GM23338 (cell line): Measurements from ENCODE around the gene GPR152. TPM values are rescaled to one million over a fixed set of nuclear protein-coding genes. Genes with fewer than 3 reads are reported as not detected.
A peak's percentile ranks its signal among the peaks of the same experiment; 100 is the strongest.

Experiments
- ATAC-seq: fragments of 200-7000 bp; cut with Tn5 transposase; 3 replicates; pipeline ENCODE4 v1.9.1; 2020
- DNase-seq: peaks from one replicate; pipeline ENCODE4 v3.0.0-alpha.2; 2015; ENCODE audit warnings: low spot score
- H2AFZ ChIP-seq: fragments of 200-600 bp; sonication (generic); 2 replicates; pipeline ENCODE4 v1.8.0; 2016; ENCODE audit warnings: antibody characterized with exemption, mild to moderate bottlenecking, moderate library complexity
- H3F3A ChIP-seq: fragments of 200-600 bp; sonication (generic); replicated peaks from 2 replicates; pipeline ENCODE4 v1.8.0; 2017; ENCODE audit warnings: antibody characterized with exemption, mixed run types, low read depth
- H3K27ac ChIP-seq: fragments of 200-600 bp; sonication (generic); 2 replicates; pipeline ENCODE4 v1.6.1; 2016; ENCODE audit warnings: low read depth
- H3K27me3 ChIP-seq: fragments of 200-600 bp; sonication (generic); 2 replicates; pipeline ENCODE4 v1.8.0; 2016; ENCODE audit warnings: mild to moderate bottlenecking, mixed run types, moderate library complexity; ENCODE audit not compliant: insufficient read depth
- H3K36me3 ChIP-seq: fragments of 200-600 bp; sonication (generic); 2 replicates; pipeline ENCODE4 v1.8.0; 2016; ENCODE audit warnings: mild to moderate bottlenecking; ENCODE audit not compliant: insufficient read depth
- H3K4me1 ChIP-seq: fragments of 200-600 bp; sonication (generic); 2 replicates; pipeline ENCODE4 v1.8.0; 2016; ENCODE audit warnings: mild to moderate bottlenecking, moderate library complexity; ENCODE audit not compliant: insufficient read depth
- H3K4me2 ChIP-seq: fragments of 200-600 bp; sonication (generic); 2 replicates; pipeline ENCODE4 v1.7.1; 2017; ENCODE audit warnings: mixed run types
- H3K4me3 ChIP-seq: fragments of 200-600 bp; sonication (generic); 2 replicates; pipeline ENCODE4 v1.6.1; 2016; ENCODE audit warnings: mixed run types
- H3K79me2 ChIP-seq: fragments of 200-600 bp; sonication (generic); replicated peaks from 2 replicates; pipeline ENCODE4 v1.8.0; 2017; ENCODE audit warnings: mild to moderate bottlenecking; ENCODE audit not compliant: insufficient read depth
- H3K9me2 ChIP-seq: fragments of 200-600 bp; sonication (generic); 2 replicates; pipeline ENCODE4 v1.8.0; 2017; ENCODE audit not compliant: insufficient read depth
- H4K20me1 ChIP-seq: fragments of 200-600 bp; sonication (generic); replicated peaks from 2 replicates; pipeline ENCODE4 v1.8.0; 2017; ENCODE audit warnings: mild to moderate bottlenecking; ENCODE audit not compliant: insufficient read depth
- H3K27ac Mint-ChIP-seq: 2 replicates; pipeline ENCODE4 v1.8.0; 2020; ENCODE audit warnings: inconsistent platforms, mild to moderate bottlenecking, moderate library complexity, mixed read lengths
- H3K27me3 Mint-ChIP-seq: 3 replicates; pipeline ENCODE4 v1.8.0; 2022; ENCODE audit warnings: low read depth, mild to moderate bottlenecking, moderate library complexity, mixed read lengths, inconsistent platforms; ENCODE audit not compliant: insufficient read depth, poor library complexity
- H3K36me3 Mint-ChIP-seq: 3 replicates; pipeline ENCODE4 v1.8.0; 2021; ENCODE audit warnings: low read depth, mild to moderate bottlenecking, inconsistent platforms, moderate library complexity, mixed read lengths
- H3K4me1 Mint-ChIP-seq: 3 replicates; pipeline ENCODE4 v1.8.0; 2020; ENCODE audit warnings: mild to moderate bottlenecking, inconsistent platforms, mixed read lengths
- H3K4me3 Mint-ChIP-seq: 3 replicates; pipeline ENCODE4 v1.8.0; 2021; ENCODE audit warnings: moderate library complexity, mild to moderate bottlenecking, inconsistent platforms, mixed read lengths
- H3K9me3 Mint-ChIP-seq: 3 replicates; pipeline ENCODE4 v1.8.0; 2020; ENCODE audit warnings: moderate library complexity, mild to moderate bottlenecking, inconsistent platforms, mixed read lengths
- EZH2phosphoT487 ChIP-seq: fragments of 200-600 bp; sonication (generic); IDR thresholded peaks from one replicate; pipeline ENCODE4 v1.8.1; 2018; ENCODE audit warnings: antibody characterized with exemption; ENCODE audit not compliant: unreplicated experiment
- POLR2AphosphoS5 ChIP-seq: IDR thresholded peaks from 2 replicates; pipeline ENCODE4 v1.6.1; 2016; ENCODE audit warnings: antibody characterized with exemption, low read depth
- ZNF331 ChIP-seq: fragments of 250-450 bp; sonication (Bioruptor Pico); IDR thresholded peaks from 2 replicates; pipeline ENCODE4 v1.5.0; 2020; ENCODE audit warnings: low read depth, mild to moderate bottlenecking, moderate library complexity
- polyA plus RNA-seq: library from polyadenylated mRNA; unstranded; fragments of >200 nt; fragmentation: Nextera tagmentation; extraction: Ambion mirVana; gene quantifications from 2 replicates; pipeline ENCODE4 v1.2.1, GENCODE V29; 2016
- total RNA-seq: library from RNA; depleted of rRNA; stranded (reverse); fragments of >200 nt; shearing (Covaris generic); gene quantifications from 2 replicates; pipeline ENCODE4 v1.2.3, GENCODE V29; 2014
- TF ChIP-seq, protein P1 (sequence below): IDR thresholded peaks from 2 replicates; pipeline ENCODE4 v1.6.1; 2016; ENCODE audit warnings: antibody characterized with exemption
- TF ChIP-seq, protein P2 (sequence below): fragments of 250-450 bp; sonication (Bioruptor Pico); IDR thresholded peaks from 2 replicates; pipeline ENCODE4 v1.5.0; 2020; ENCODE audit warnings: mild to moderate bottlenecking, moderate library complexity

Gene GPR152
- total and polyA plus RNA-seq, 2 experiments from 2014 or later: not detected

DNA sequence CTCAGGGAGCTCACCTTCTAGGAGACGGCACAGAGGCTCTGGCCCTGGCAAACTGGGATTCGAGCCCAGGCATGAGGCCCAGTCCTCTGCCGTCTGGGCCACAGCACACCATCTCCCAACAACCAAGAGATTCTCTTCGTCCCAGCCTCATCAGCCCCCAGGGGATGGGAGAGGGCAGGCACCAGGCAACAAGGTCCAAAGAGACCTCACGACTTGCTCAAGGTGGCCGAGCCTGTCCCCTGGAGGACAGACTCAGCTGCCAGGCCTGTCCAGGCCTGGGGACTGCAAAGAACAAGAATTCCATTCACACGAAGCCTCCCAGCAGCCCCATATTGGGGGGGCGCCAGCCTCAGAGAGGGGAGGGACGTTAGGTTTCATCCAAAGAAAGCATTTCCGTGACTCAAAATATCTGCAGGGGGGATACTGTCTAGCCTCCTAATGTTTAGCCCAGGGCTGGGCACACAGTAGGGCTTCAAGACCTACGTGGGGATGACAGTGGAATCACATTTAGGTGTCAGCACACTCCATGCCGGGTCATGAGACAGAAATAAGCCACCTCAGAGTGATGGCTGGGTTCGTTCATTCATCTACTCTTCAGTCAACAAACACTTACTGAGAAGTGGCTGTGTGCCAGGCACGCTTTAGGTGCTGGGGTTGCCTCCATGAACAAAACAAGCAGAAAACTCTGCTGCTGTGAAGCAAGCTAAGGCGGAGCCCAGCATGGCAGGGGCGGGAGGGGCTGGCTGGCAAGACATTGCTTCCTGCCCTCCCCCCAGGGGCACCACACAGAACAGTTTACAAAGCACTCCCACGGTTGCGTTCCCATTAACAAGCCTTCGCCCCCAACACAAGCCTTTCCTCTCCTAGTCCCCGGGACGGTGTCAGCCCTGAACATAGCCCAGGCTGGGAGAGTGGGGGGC, 35.9 kb downstream of the GPR152 start:
- Mint-ChIP-seq H3K4me1 (peaks cover 13% of the 10 kb centered on the region), H3K9me3 (no peaks in the 10 kb centered on the region), H3K4me3 (peak overlapping the region; percentile 58), H3K27ac (no peak overlapping the region), H3K27me3 (peaks cover 27% of the 10 kb centered on the region), H3K36me3 (no peaks in the 10 kb centered on the region)
- Histone ChIP-seq H3K27me3 (peaks cover 16% of the 10 kb centered on the region; the same call in 1 of the 2 replicates), H4K20me1 (no peaks in the 10 kb centered on the region), H3K27ac (no peak overlapping the region), H3K9me2 (no peaks in the 10 kb centered on the region), H3K4me3 (peak overlapping the region; percentile 55; the same call in 1 of the 2 replicates), H3K36me3 (no peaks in the 10 kb centered on the region), H3F3A (no peaks in the 10 kb centered on the region), H3K79me2 (no peaks in the 10 kb centered on the region), H2AFZ (no peak overlapping the region), H3K4me2 (peak overlapping the region; percentile 79; the same call in 1 of the 2 replicates), H3K4me1 (peaks cover 15% of the 10 kb centered on the region; the same call in 1 of the 2 replicates)
- TF ChIP-seq EZH2phosphoT487: no peak
- no peak for TF ChIP-seq ZNF331 (CRISPR knock-in tag)
- no peak for TF ChIP-seq POLR2AphosphoS5
- no peak for ATAC-seq
- peak; percentile 36 for DNase-seq

DNA sequence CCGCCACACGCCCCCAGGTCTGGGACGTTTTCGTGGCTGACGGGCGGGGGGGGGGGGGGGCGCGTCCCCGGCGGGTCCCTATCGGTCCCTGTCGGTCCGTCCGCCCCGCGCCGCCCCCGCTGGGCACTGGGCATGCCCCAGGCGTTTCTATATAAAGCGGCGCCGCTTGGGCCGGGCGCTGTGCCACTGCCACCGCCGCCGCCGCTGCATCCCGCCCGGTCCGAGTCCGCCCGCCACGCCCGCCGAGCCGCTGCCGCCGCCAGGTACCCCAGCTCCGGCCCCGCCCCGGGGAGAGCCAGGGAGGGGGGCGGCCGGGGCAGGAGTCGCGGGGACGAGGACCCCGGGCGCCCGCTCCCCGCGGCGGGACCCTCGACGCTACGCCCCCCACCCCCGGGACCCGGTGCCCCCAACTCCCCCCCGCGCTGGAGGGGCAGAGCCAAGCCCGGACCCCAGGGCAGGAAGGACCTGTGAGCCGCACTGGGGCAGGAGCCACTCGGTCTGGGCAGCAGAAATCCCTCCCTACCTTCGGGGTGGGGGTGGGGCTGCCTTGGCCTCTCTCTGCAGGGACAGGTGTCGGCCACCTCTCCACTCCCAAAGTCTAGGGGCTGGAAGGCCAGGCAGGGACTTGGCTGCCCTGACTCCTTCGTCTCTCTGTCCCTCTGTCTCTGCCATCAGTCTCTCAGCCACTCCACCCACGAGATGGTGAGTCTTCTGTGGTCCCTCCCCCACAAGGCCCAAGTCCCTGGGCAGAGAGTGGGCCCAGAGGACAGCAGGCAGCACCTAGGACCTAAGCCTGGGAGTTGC, 36.8 kb downstream of the GPR152 start, which contains the start of gene CARNS1:
TSS of gene CARNS1 (plus strand) at position 178 of the 804 bp plus-strand sequence. CDS start at position 700, 522 bp downstream.
- Histone ChIP-seq H3K27me3 (peaks cover 16% of the 10 kb centered on the region; the same call in 1 of the 2 replicates), H3K79me2 (no peaks in the 10 kb centered on the region), H3F3A (no peaks in the 10 kb centered on the region), H3K4me3 (peak within 1 kb of the TSS; percentile 55), H3K4me1 (peaks cover 15% of the 10 kb centered on the region; the same call in 1 of the 2 replicates), H3K9me2 (no peaks in the 10 kb centered on the region), H3K27ac (no peak within 1 kb of the TSS), H3K4me2 (peak within 1 kb of the TSS; percentile 79), H2AFZ (peak within 1 kb of the TSS; percentile 28; the same call in 1 of the 2 replicates), H4K20me1 (no peaks in the 10 kb centered on the region), H3K36me3 (no peaks in the 10 kb centered on the region)
- DNase-seq: peak; percentile 69
- H3K27me3 Mint-ChIP-seq: peaks cover 28% of the 10 kb centered on the region
- no peaks in the 10 kb centered on the region for H3K9me3 Mint-ChIP-seq
- H3K4me3 Mint-ChIP-seq: peak within 1 kb of the TSS; percentile 73
- peak; percentile 39 for ATAC-seq
- no peaks in the 10 kb centered on the region for H3K36me3 Mint-ChIP-seq
- TF ChIP-seq, protein P1, sequence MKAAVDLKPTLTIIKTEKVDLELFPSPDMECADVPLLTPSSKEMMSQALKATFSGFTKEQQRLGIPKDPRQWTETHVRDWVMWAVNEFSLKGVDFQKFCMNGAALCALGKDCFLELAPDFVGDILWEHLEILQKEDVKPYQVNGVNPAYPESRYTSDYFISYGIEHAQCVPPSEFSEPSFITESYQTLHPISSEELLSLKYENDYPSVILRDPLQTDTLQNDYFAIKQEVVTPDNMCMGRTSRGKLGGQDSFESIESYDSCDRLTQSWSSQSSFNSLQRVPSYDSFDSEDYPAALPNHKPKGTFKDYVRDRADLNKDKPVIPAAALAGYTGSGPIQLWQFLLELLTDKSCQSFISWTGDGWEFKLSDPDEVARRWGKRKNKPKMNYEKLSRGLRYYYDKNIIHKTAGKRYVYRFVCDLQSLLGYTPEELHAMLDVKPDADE: no peak
- TF ChIP-seq, protein P2, sequence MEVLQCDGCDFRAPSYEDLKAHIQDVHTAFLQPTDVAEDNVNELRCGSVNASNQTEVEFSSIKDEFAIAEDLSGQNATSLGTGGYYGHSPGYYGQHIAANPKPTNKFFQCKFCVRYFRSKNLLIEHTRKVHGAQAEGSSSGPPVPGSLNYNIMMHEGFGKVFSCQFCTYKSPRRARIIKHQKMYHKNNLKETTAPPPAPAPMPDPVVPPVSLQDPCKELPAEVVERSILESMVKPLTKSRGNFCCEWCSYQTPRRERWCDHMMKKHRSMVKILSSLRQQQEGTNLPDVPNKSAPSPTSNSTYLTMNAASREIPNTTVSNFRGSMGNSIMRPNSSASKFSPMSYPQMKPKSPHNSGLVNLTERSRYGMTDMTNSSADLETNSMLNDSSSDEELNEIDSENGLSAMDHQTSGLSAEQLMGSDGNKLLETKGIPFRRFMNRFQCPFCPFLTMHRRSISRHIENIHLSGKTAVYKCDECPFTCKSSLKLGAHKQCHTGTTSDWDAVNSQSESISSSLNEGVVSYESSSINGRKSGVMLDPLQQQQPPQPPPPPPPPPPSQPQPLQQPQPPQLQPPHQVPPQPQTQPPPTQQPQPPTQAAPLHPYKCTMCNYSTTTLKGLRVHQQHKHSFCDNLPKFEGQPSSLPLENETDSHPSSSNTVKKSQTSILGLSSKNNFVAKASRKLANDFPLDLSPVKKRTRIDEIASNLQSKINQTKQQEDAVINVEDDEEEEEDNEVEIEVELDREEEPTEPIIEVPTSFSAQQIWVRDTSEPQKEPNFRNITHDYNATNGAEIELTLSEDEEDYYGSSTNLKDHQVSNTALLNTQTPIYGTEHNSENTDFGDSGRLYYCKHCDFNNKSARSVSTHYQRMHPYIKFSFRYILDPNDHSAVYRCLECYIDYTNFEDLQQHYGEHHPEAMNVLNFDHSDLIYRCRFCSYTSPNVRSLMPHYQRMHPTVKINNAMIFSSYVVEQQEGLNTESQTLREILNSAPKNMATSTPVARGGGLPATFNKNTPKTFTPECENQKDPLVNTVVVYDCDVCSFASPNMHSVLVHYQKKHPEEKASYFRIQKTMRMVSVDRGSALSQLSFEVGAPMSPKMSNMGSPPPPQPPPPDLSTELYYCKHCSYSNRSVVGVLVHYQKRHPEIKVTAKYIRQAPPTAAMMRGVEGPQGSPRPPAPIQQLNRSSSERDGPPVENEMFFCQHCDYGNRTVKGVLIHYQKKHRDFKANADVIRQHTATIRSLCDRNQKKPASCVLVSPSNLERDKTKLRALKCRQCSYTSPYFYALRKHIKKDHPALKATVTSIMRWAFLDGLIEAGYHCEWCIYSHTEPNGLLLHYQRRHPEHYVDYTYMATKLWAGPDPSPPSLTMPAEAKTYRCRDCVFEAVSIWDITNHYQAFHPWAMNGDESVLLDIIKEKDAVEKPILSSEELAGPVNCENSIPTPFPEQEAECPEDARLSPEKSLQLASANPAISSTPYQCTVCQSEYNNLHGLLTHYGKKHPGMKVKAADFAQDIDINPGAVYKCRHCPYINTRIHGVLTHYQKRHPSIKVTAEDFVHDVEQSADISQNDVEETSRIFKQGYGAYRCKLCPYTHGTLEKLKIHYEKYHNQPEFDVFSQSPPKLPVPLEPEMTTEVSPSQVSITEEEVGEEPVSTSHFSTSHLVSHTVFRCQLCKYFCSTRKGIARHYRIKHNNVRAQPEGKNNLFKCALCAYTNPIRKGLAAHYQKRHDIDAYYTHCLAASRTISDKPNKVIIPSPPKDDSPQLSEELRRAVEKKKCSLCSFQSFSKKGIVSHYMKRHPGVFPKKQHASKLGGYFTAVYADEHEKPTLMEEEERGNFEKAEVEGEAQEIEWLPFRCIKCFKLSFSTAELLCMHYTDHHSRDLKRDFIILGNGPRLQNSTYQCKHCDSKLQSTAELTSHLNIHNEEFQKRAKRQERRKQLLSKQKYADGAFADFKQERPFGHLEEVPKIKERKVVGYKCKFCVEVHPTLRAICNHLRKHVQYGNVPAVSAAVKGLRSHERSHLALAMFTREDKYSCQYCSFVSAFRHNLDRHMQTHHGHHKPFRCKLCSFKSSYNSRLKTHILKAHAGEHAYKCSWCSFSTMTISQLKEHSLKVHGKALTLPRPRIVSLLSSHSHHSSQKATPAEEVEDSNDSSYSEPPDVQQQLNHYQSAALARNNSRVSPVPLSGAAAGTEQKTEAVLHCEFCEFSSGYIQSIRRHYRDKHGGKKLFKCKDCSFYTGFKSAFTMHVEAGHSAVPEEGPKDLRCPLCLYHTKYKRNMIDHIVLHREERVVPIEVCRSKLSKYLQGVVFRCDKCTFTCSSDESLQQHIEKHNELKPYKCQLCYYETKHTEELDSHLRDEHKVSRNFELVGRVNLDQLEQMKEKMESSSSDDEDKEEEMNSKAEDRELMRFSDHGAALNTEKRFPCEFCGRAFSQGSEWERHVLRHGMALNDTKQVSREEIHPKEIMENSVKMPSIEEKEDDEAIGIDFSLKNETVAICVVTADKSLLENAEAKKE (CRISPR knock-in tag): no peak
- H3K4me1 Mint-ChIP-seq: peaks cover 16% of the 10 kb centered on the region
- H3K27ac Mint-ChIP-seq: no peak within 1 kb of the TSS
